Activated CD8-positive, alpha-beta T cell treated with anti-CD3 and anti-CD28 coated beads for 36 hours (primary cell): ENCODE data around the gene HSPA1A. TPM values are rescaled to one million over a fixed set of nuclear protein-coding genes. Genes with fewer than 3 reads are reported as not detected.
A peak's percentile ranks its signal among the peaks of the same experiment; 100 is the strongest.
"Not testable (repeated sequence)": the region's sequence is repeated elsewhere in the genome, so short reads cannot be mapped to it uniquely, and the experiment has no call there.

Source experiments
- ATAC-seq: fragments of 200-7000 bp; cut with Tn5 transposase; one replicate; pipeline ENCODE4 v1.10.0; 2021; ENCODE audit warnings: mild to moderate bottlenecking, moderate library complexity
- CTCF ChIA-PET: fragments of 350-600 bp; sonication (Branson Sonifier 250); formaldehyde crosslinking; loops from one replicate; lab custom pipeline; 2021; ENCODE audit warnings: antibody characterized with exemption; lab: Charles Lee
- POLR2A ChIA-PET: fragments of 350-600 bp; sonication (Branson Sonifier 250); formaldehyde crosslinking; loops from one replicate; lab custom pipeline; 2021; ENCODE audit warnings: antibody characterized with exemption; lab: Charles Lee
- DNase-seq: peaks from one replicate; pipeline ENCODE4 v3.0.0-alpha.2; 2020
- H3K27ac Mint-ChIP-seq: one replicate; pipeline ENCODE4 v1.8.0; 2021; ENCODE audit warnings: mild to moderate bottlenecking, mixed read lengths
- H3K27me3 Mint-ChIP-seq: one replicate; pipeline ENCODE4 v1.8.0; 2021; ENCODE audit warnings: mixed read lengths
- H3K36me3 Mint-ChIP-seq: one replicate; pipeline ENCODE4 v1.8.0; 2021; ENCODE audit warnings: low read depth, mixed read lengths
- H3K4me1 Mint-ChIP-seq: one replicate; pipeline ENCODE4 v1.8.0; 2021; ENCODE audit warnings: low read depth, mixed read lengths
- H3K4me3 Mint-ChIP-seq: one replicate; pipeline ENCODE4 v1.8.0; 2021; ENCODE audit warnings: mild to moderate bottlenecking, moderate library complexity, mixed read lengths
- H3K9me3 Mint-ChIP-seq: one replicate; pipeline ENCODE4 v1.8.0; 2021; ENCODE audit warnings: mixed read lengths
- intact Hi-C: fragments of 100-400 bp; cut with micrococcal nuclease; formaldehyde crosslinking; loops from one replicate; pipeline ENCODE4 v1.10.0; 2022
- total RNA-seq, 2 experiments: library from RNA; stranded (reverse); gene quantifications; one replicate each; pipeline ENCODE4 v1.2.3, GENCODE V29; 2021
- TF ChIP-seq, protein P1 (sequence below): fragments of 200-600 bp; IDR thresholded peaks from one replicate; pipeline ENCODE4 v1.8.0; 2022; ENCODE audit warnings: antibody characterized with exemption, mild to moderate bottlenecking

The HSPA1A gene
- total RNA-seq, 2 experiments from 2014 or later, result 36.6 to 37.8 TPM

GRCh38 chr6:31860349-31860748 is 45.0 kb downstream of the HSPA1A start:
- no peak for ATAC-seq
- no peaks in the 10 kb centered on the region for H3K9me3 Mint-ChIP-seq
- CTCF ChIA-PET, result interaction anchor here (0.7 to 1.3 kb wide), 4 partner anchors 30 to 162 kb away, joined by 3 to 4 read pairs (median 3); partner anchors contain the start of gene SKIC2
- POLR2A ChIA-PET, result interaction anchor here (0.9 kb wide), 1 partner anchor 10 kb away, joined by 3 read pairs; no protein-coding TSS in a partner anchor
- peaks cover 20% of the 10 kb centered on the region for H3K4me1 Mint-ChIP-seq
- intact Hi-C loops, result loop anchor here (2.0 kb wide), 1 partner anchor 22 kb away; no protein-coding TSS in a partner anchor
- no peaks in the 10 kb centered on the region for H3K27me3 Mint-ChIP-seq
- no peak overlapping the region for H3K4me3 Mint-ChIP-seq
- TF ChIP-seq, protein P1, sequence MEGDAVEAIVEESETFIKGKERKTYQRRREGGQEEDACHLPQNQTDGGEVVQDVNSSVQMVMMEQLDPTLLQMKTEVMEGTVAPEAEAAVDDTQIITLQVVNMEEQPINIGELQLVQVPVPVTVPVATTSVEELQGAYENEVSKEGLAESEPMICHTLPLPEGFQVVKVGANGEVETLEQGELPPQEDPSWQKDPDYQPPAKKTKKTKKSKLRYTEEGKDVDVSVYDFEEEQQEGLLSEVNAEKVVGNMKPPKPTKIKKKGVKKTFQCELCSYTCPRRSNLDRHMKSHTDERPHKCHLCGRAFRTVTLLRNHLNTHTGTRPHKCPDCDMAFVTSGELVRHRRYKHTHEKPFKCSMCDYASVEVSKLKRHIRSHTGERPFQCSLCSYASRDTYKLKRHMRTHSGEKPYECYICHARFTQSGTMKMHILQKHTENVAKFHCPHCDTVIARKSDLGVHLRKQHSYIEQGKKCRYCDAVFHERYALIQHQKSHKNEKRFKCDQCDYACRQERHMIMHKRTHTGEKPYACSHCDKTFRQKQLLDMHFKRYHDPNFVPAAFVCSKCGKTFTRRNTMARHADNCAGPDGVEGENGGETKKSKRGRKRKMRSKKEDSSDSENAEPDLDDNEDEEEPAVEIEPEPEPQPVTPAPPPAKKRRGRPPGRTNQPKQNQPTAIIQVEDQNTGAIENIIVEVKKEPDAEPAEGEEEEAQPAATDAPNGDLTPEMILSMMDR, result no peak
- no peak overlapping the region for H3K27ac Mint-ChIP-seq
- DNase-seq, result no peak
- peaks cover 4% of the 10 kb centered on the region for H3K36me3 Mint-ChIP-seq

GRCh38 chr6:31861150-31861549 is 45.8 kb downstream of the HSPA1A start:
- TF ChIP-seq, protein P1, result no peak
- intact Hi-C loops, result loop anchor here (2.0 kb wide), 1 partner anchor 22 kb away; no protein-coding TSS in a partner anchor
- no peak for ATAC-seq
- H3K36me3 Mint-ChIP-seq, result peaks cover 4% of the 10 kb centered on the region
- peaks cover 20% of the 10 kb centered on the region for H3K4me1 Mint-ChIP-seq
- CTCF ChIA-PET, result no interaction called here
- no peaks in the 10 kb centered on the region for H3K9me3 Mint-ChIP-seq
- H3K27ac Mint-ChIP-seq, result no peak overlapping the region
- H3K27me3 Mint-ChIP-seq, result no peaks in the 10 kb centered on the region
- peak overlapping the region; percentile 84 for H3K4me3 Mint-ChIP-seq
- POLR2A ChIA-PET, result no interaction called here
- DNase-seq, result no peak

DNA sequence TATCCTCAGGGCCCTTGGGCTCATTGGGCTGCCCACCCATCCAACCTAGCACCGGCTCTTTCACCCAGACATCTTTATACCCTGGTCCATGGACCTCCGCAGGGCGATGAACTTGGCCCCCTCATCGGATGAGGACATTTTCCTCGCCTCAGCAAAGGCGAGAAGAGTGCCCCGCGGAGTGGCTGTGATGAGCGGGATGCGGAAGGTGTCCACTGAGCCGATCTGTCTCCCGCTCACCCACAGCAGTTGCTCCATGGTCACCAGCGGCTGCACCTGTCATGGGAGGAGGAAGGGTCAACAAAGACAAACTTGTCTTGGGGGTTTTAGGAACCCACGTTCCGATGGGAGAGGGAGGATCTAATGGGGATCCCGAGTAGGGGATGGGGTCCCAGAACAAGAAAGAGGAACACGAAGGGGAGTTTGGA is 46.6 kb downstream of the HSPA1A start:
- TF ChIP-seq, protein P1, result no peak
- CTCF ChIA-PET, result interaction anchor here (1.4 to 2.0 kb wide), 2 partner anchors 27 to 61 kb away, joined by 5 to 14 read pairs; no protein-coding TSS in a partner anchor
- Mint-ChIP-seq H3K36me3 (peaks cover 4% of the 10 kb centered on the region), H3K27ac (peak overlapping the region; percentile 90), H3K27me3 (no peaks in the 10 kb centered on the region), H3K4me3 (peak overlapping the region; percentile 84), H3K4me1 (peaks cover 20% of the 10 kb centered on the region), H3K9me3 (no peaks in the 10 kb centered on the region)
- no peak for ATAC-seq
- DNase-seq, result no peak
- POLR2A ChIA-PET, result interaction anchor here (1.1 kb wide), 1 partner anchor 208 kb away, joined by 4 read pairs; no protein-coding TSS in a partner anchor
- intact Hi-C loops, result loop anchor here (2.0 kb wide), 1 partner anchor 23 kb away; no protein-coding TSS in a partner anchor

GRCh38 chr6:31862344-31863235 is 47.2 kb downstream of the HSPA1A start, which contains the start of gene NEU1:
Gene NEU1, minus strand, starts transcription at chr6:31862821. Its CDS starts 45 bp downstream, at chr6:31862776.
- H3K36me3 Mint-ChIP-seq, result peaks cover 4% of the 10 kb centered on the region
- CTCF ChIA-PET, result interaction anchor here (1.2 to 2.0 kb wide), 7 partner anchors 18 to 93 kb away, joined by 3 to 14 read pairs (median 5); partner anchors contain the start of gene EHMT2

GRCh38 chr6:31864123-31864562 is 48.8 kb downstream of the HSPA1A start:
- H3K36me3 Mint-ChIP-seq, intact Hi-C loops, H3K9me3 Mint-ChIP-seq, DNase-seq, ATAC-seq, H3K27me3 Mint-ChIP-seq: not testable (repeated sequence)
- Mint-ChIP-seq H3K4me1 (peaks cover 20% of the 10 kb centered on the region), H3K4me3 (peak overlapping the region; percentile 84), H3K27ac (peak overlapping the region; percentile 90)
- POLR2A ChIA-PET, result interaction anchor here (0.6 to 4.4 kb wide), 12 partner anchors 11 to 277 kb away, joined by 3 to 42 read pairs (median 4); partner anchors contain the start of genes GPANK1, HSPA1B and LSM2
- CTCF ChIA-PET, result interaction anchor here (0.6 to 2.0 kb wide), 5 partner anchors 11 to 184 kb away, joined by 3 to 14 read pairs (median 4); no protein-coding TSS in a partner anchor

More at GRCh38 chr6:31862344-31863235, 47.2 kb downstream of the HSPA1A start, which contains the start of gene NEU1:
- Mint-ChIP-seq H3K4me3 (peak within 1 kb of the TSS; percentile 84), H3K4me1 (peaks cover 20% of the 10 kb centered on the region), H3K27ac (peak within 1 kb of the TSS; percentile 90), H3K27me3 (no peaks in the 10 kb centered on the region), H3K9me3 (no peaks in the 10 kb centered on the region)
- peak; percentile 96 for ATAC-seq
- DNase-seq, result peak; percentile 100
- TF ChIP-seq, protein P1, result no peak
- POLR2A ChIA-PET, result interaction anchor here (0.6 to 4.4 kb wide), 10 partner anchors 12 to 966 kb away, joined by 3 to 42 read pairs (median 4); partner anchors contain the start of genes GPANK1 and HSPA1B
- intact Hi-C loops, result no loop called here
